ENCODE data around the gene RDH14. TPM values are rescaled to one million over a fixed set of nuclear protein-coding genes. Genes with fewer than 3 reads are reported as not detected.

RDH14 gene
- total and polyA plus RNA-seq, 10 of the 15 experiments (the other 5 are each of a cell fraction or from before 2014, with no cell fraction given): 15.5 to 33.4 (median 22.8) TPM

DNA sequence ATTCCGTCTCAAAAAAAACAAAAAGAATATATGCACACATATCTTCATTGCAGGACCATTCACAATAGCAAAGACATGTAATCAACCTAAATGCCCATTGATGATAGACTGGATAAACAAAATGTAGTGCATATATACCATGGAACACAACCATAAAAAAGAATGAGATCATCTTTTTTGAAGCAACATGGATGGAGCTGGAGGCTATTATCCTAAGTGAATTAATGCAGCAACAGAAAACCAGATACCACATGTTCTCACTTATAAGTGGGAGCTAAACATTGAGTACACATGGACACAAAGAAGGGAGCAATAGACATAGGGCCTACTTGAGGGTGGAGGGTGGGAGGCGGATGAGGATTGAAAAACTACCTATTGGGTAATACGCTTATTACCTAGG is 20.2 kb upstream of the RDH14 start:
- Histone ChIP-seq H2AFZ (ENCODE audit: control insufficient read depth, low read depth, low read length) (no peak overlapping the region), H4K20me1 (ENCODE audit: control insufficient read depth, insufficient read depth) (no peaks in the 10 kb centered on the region), H3K9ac (ENCODE audit: control insufficient read depth, insufficient read depth, low read length) (no peak overlapping the region), H3K27ac (ENCODE audit: control insufficient read depth, insufficient read depth) (no peak overlapping the region), H3K9me3 (replicated peaks; ENCODE audit: control insufficient read depth, insufficient read depth, low read length) (no peaks in the 10 kb centered on the region), H3K36me3 (ENCODE audit: control insufficient read depth in 2 of 2, insufficient read depth in 2 of 2, low read length in 1 of 2) (no peaks in the 10 kb centered on the region), H3K4me1 (ENCODE audit: control insufficient read depth, insufficient read depth, low read length) (no peaks in the 10 kb centered on the region), H3K27me3 (replicated peaks in 1 of 2; ENCODE audit: control insufficient read depth in 2 of 2, insufficient read depth in 2 of 2, low read length in 1 of 2) (no peaks in the 10 kb centered on the region), H3K4me2 (ENCODE audit: control insufficient read depth, insufficient read depth) (no peak overlapping the region), H3K79me2 (ENCODE audit: control insufficient read depth, insufficient read depth, low read length) (no peaks in the 10 kb centered on the region), H3K4me3 (no peak overlapping the region)
- in situ Hi-C loops (cut with MboI) (no loop called here), intact Hi-C loops (cut with micrococcal nuclease; ENCODE audit: unreplicated experiment) (no loop called here)
- BruUV-seq (replicated peaks): no TSS peak
- no peak for TF ChIP-seq SUPT20H (IDR thresholded peaks at IDR 0.05; ENCODE audit: borderline replicate concordance, control insufficient read depth, low read depth, low read length)
- no peak for TF ChIP-seq ZNF217 (IDR thresholded peaks at IDR 0.05)
- no peak for TF ChIP-seq ZNF384 (IDR thresholded peaks at IDR 0.05; ENCODE audit: borderline replicate concordance, low read depth, low read length)
- TF ChIP-seq RBBP5 (conservative IDR thresholded peaks at IDR 0.05): no peak
- TF ChIP-seq ATF7 (IDR thresholded peaks at IDR 0.05; ENCODE audit: low read depth): no peak
- TF ChIP-seq, protein P1, sequence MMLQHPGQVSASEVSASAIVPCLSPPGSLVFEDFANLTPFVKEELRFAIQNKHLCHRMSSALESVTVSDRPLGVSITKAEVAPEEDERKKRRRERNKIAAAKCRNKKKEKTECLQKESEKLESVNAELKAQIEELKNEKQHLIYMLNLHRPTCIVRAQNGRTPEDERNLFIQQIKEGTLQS (IDR thresholded peaks at IDR 0.05; ENCODE audit: borderline replicate concordance, extremely low read depth, low read depth, low read length): no peak
- no peak for TF ChIP-seq DPF2 (IDR thresholded peaks at IDR 0.05)
- TF ChIP-seq KLF5 (IDR thresholded peaks at IDR 0.05; ENCODE audit: partially characterized antibody): no peak
- CTCF ChIA-PET: no interaction called here
- RAD21 ChIA-PET (ENCODE audit: unreplicated experiment): no interaction called here
- ATAC-seq (no peak), DNase-seq (ENCODE audit: low read depth, low spot score) (no peak), FAIRE-seq (no peak)
- 48% methylated on average over 3 of the region's 3 CpGs for WGBS (ENCODE audit: insufficient coverage, insufficient replicate concordance, low lambda C conversion rate, missing lambda C conversion rate)
- POLR2A ChIA-PET: no interaction called here
- SMC1A ChIA-PET (ENCODE audit: uncharacterized antibody, unreplicated experiment): no interaction called here

DNA sequence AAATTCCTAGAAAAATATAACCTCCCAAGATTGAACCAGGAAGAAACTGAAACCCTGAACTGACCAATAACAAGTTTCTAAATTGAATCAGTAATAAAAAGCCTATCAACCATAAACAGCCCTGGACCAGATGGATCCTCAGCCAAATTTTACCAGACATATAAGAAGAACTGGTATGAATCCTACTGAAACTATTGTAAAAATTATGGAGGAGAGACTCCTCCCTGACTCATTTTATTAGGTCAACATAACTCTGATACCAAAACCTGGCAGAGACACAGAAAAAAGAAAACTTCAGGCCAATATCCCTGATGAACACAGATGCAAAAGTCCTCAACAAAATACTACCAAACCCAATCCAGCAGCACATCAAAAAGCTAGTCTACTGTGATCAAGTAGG is 17.6 kb upstream of the RDH14 start:
- FAIRE-seq: no peak
- CTCF ChIA-PET: interaction anchor here (1.0 kb wide), 1 partner anchor 137 kb away, joined by 4 read pairs; no protein-coding TSS in a partner anchor
- no peaks in the 10 kb centered on the region for H4K20me1 ChIP-seq (ENCODE audit: control insufficient read depth, insufficient read depth)
- TF ChIP-seq, protein P2, sequence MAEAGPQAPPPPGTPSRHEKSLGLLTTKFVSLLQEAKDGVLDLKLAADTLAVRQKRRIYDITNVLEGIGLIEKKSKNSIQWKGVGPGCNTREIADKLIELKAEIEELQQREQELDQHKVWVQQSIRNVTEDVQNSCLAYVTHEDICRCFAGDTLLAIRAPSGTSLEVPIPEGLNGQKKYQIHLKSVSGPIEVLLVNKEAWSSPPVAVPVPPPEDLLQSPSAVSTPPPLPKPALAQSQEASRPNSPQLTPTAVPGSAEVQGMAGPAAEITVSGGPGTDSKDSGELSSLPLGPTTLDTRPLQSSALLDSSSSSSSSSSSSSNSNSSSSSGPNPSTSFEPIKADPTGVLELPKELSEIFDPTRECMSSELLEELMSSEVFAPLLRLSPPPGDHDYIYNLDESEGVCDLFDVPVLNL (IDR thresholded peaks at IDR 0.05; ENCODE audit: low read depth, low read length): no peak
- TF ChIP-seq, protein P3, sequence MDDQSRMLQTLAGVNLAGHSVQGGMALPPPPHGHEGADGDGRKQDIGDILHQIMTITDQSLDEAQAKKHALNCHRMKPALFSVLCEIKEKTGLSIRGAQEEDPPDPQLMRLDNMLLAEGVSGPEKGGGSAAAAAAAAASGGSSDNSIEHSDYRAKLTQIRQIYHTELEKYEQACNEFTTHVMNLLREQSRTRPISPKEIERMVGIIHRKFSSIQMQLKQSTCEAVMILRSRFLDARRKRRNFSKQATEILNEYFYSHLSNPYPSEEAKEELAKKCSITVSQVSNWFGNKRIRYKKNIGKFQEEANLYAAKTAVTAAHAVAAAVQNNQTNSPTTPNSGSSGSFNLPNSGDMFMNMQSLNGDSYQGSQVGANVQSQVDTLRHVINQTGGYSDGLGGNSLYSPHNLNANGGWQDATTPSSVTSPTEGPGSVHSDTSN (IDR thresholded peaks at IDR 0.05; ENCODE audit: insufficient replicate concordance, low read depth, low read length): no peak
- TF ChIP-seq, protein P4, sequence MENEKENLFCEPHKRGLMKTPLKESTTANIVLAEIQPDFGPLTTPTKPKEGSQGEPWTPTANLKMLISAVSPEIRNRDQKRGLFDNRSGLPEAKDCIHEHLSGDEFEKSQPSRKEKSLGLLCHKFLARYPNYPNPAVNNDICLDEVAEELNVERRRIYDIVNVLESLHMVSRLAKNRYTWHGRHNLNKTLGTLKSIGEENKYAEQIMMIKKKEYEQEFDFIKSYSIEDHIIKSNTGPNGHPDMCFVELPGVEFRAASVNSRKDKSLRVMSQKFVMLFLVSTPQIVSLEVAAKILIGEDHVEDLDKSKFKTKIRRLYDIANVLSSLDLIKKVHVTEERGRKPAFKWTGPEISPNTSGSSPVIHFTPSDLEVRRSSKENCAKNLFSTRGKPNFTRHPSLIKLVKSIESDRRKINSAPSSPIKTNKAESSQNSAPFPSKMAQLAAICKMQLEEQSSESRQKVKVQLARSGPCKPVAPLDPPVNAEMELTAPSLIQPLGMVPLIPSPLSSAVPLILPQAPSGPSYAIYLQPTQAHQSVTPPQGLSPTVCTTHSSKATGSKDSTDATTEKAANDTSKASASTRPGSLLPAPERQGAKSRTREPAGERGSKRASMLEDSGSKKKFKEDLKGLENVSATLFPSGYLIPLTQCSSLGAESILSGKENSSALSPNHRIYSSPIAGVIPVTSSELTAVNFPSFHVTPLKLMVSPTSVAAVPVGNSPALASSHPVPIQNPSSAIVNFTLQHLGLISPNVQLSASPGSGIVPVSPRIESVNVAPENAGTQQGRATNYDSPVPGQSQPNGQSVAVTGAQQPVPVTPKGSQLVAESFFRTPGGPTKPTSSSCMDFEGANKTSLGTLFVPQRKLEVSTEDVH (IDR thresholded peaks at IDR 0.05; ENCODE audit: low read depth, partially characterized antibody): no peak
- no peak for TF ChIP-seq SREBF2 (IDR thresholded peaks at IDR 0.05; ENCODE audit: low read length)
- TF ChIP-seq IKZF2 (IDR thresholded peaks at IDR 0.05): no peak
- no peak for TF ChIP-seq BMI1 (IDR thresholded peaks at IDR 0.05; ENCODE audit: borderline replicate concordance)

More for the DNA sequence above, 17.6 kb upstream of the RDH14 start:
- ChIA-PET SMC1A (ENCODE audit: uncharacterized antibody, unreplicated experiment) (interaction anchor here (0.6 kb wide), 1 partner anchor 19 kb away, joined by 3 read pairs; no protein-coding TSS in a partner anchor), POLR2A (no interaction called here), RAD21 (ENCODE audit: unreplicated experiment) (no interaction called here)
- no peaks in the 10 kb centered on the region for H3K27me3 ChIP-seq (replicated peaks in 1 of 2; ENCODE audit: control insufficient read depth in 2 of 2, insufficient read depth in 2 of 2, low read length in 1 of 2)
- H3K4me1 ChIP-seq (ENCODE audit: control insufficient read depth, insufficient read depth, low read length): no peaks in the 10 kb centered on the region
- in situ Hi-C loops (cut with MboI): no loop called here
- H3K79me2 ChIP-seq (ENCODE audit: control insufficient read depth, insufficient read depth, low read length): no peaks in the 10 kb centered on the region
- H3K27ac ChIP-seq (ENCODE audit: control insufficient read depth, insufficient read depth): no peak overlapping the region
- H3K9ac ChIP-seq (ENCODE audit: control insufficient read depth, insufficient read depth, low read length): no peak overlapping the region
- DNase-seq (ENCODE audit: low read depth, low spot score) (no peak), ATAC-seq (no peak)
- H3K4me3 ChIP-seq: no peak overlapping the region
- H3K36me3 ChIP-seq (ENCODE audit: control insufficient read depth in 2 of 2, insufficient read depth in 2 of 2, low read length in 1 of 2): no peaks in the 10 kb centered on the region
- no peak overlapping the region for H3K4me2 ChIP-seq (ENCODE audit: control insufficient read depth, insufficient read depth)
- no peaks in the 10 kb centered on the region for H3K9me3 ChIP-seq (replicated peaks; ENCODE audit: control insufficient read depth, insufficient read depth, low read length)
- H2AFZ ChIP-seq (ENCODE audit: control insufficient read depth, low read depth, low read length): no peak overlapping the region
- intact Hi-C loops (cut with micrococcal nuclease; ENCODE audit: unreplicated experiment): no loop called here
- no TSS peak for BruUV-seq (replicated peaks)
